PC-3 (cell line): ENCODE data around the gene BCAS1.

Experiments used
- EZH2phosphoT487 ChIP-seq: fragments of 300-600 bp; sonication (generic); IDR thresholded peaks from 2 replicates; pipeline ENCODE4 v1.6.1; 2018; ENCODE audit warnings: mild to moderate bottlenecking, antibody characterized with exemption, low read length, borderline replicate concordance
- TF ChIP-seq, protein P1 (sequence below): fragments of 300-600 bp; sonication (generic); conservative IDR thresholded peaks from 2 replicates; pipeline ENCODE4 v1.5.1; 2017; ENCODE audit warnings: antibody characterized with exemption, low read depth, mild to moderate bottlenecking, low read length

DNA sequence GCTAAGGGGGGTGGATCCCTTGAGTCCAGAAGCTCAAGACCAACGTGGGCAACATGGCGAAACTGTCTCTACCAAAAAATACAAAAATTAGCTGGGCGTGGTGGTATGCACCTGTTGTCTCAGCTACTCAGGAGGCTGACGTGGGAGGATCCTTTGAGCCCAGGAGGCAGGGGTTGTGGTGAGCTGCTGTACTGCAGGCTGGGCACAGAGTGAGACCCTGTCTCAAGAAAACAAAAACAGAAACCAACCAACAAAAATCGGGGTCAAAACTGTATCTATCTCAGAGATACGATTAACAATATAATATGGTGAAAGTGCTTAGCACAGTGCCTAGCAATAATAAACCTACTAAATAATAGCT, 20.7 kb upstream of the BCAS1 start:
- TF ChIP-seq, protein P1, sequence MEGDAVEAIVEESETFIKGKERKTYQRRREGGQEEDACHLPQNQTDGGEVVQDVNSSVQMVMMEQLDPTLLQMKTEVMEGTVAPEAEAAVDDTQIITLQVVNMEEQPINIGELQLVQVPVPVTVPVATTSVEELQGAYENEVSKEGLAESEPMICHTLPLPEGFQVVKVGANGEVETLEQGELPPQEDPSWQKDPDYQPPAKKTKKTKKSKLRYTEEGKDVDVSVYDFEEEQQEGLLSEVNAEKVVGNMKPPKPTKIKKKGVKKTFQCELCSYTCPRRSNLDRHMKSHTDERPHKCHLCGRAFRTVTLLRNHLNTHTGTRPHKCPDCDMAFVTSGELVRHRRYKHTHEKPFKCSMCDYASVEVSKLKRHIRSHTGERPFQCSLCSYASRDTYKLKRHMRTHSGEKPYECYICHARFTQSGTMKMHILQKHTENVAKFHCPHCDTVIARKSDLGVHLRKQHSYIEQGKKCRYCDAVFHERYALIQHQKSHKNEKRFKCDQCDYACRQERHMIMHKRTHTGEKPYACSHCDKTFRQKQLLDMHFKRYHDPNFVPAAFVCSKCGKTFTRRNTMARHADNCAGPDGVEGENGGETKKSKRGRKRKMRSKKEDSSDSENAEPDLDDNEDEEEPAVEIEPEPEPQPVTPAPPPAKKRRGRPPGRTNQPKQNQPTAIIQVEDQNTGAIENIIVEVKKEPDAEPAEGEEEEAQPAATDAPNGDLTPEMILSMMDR = no peak
- TF ChIP-seq EZH2phosphoT487 = no peak
